Activated T-helper 2 cell treated with anti-CD3 and anti-CD28 coated beads, Interferon-gamma antibody, Interleukin-2, Interleukin-4, amounts not matched to agents 10 μg/mL and 5 μg/mL and 100 μg/mL, durations not matched to agents 14 hours and 24 hours and 36 hours (primary cell): ENCODE measurements around the gene RTP1. TPM values are rescaled to one million over a fixed set of nuclear protein-coding genes. Genes with fewer than 3 reads are reported as not detected.
"Not testable (repeated sequence)": the region's sequence is repeated elsewhere in the genome, so short reads cannot be mapped to it uniquely, and the experiment has no call there.

Experiments used
- DNase-seq: peaks from one replicate; pipeline ENCODE4 v3.0.0; 2021; ENCODE audit warnings: low spot score
- H3K27ac Mint-ChIP-seq: one replicate; pipeline ENCODE4 v1.8.0; 2021; ENCODE audit warnings: mixed read lengths
- H3K27me3 Mint-ChIP-seq: one replicate; pipeline ENCODE4 v1.8.0; 2021; ENCODE audit warnings: low read depth, mixed read lengths
- H3K36me3 Mint-ChIP-seq: one replicate; pipeline ENCODE4 v1.8.0; 2021; ENCODE audit warnings: low read depth, mixed read lengths
- H3K4me1 Mint-ChIP-seq: one replicate; pipeline ENCODE4 v1.8.0; 2021; ENCODE audit warnings: low read depth, mixed read lengths
- H3K4me3 Mint-ChIP-seq: one replicate; pipeline ENCODE4 v1.8.0; 2021; ENCODE audit warnings: low read depth, mild to moderate bottlenecking, moderate library complexity, mixed read lengths
- H3K9me3 Mint-ChIP-seq: one replicate; pipeline ENCODE4 v1.8.0; 2021; ENCODE audit warnings: mixed read lengths
- intact Hi-C: fragments of 100-400 bp; cut with micrococcal nuclease; formaldehyde crosslinking; loops from one replicate; pipeline ENCODE4 v1.15.1; 2023
- total RNA-seq: library from RNA; stranded (reverse); gene quantifications from 2 replicates; pipeline ENCODE4 v1.2.3, GENCODE V29; 2022

Gene RTP1
- total RNA-seq, 1 donor from 2014 or later, result not detected

- no peak overlapping the region for H3K27ac Mint-ChIP-seq
- H3K36me3 Mint-ChIP-seq, result no peaks in the 10 kb centered on the region
- H3K4me1 Mint-ChIP-seq, result peaks cover 2% of the 10 kb centered on the region
- no peaks in the 10 kb centered on the region for H3K9me3 Mint-ChIP-seq
- H3K4me3 Mint-ChIP-seq, result no peak overlapping the region
- intact Hi-C loops, result no loop called here
- H3K27me3 Mint-ChIP-seq, result peaks cover 12% of the 10 kb centered on the region
- DNase-seq, result no peak
These were observed 13.9 kb upstream of the RTP1 start for GRCh38 chr3:187183210-187183862.

GRCh38 chr3:187183903-187184302 is 13.4 kb upstream of the RTP1 start:
- H3K4me1 Mint-ChIP-seq, result peaks cover 2% of the 10 kb centered on the region
- H3K27me3 Mint-ChIP-seq, result peaks cover 14% of the 10 kb centered on the region
- H3K36me3 Mint-ChIP-seq, result no peaks in the 10 kb centered on the region
- no peak overlapping the region for H3K27ac Mint-ChIP-seq
- no peak overlapping the region for H3K4me3 Mint-ChIP-seq
- intact Hi-C loops, result no loop called here
- DNase-seq, result no peak
- no peaks in the 10 kb centered on the region for H3K9me3 Mint-ChIP-seq

- Mint-ChIP-seq H3K4me1 (peaks cover 2% of the 10 kb centered on the region), H3K27ac (no peak overlapping the region), H3K27me3 (peaks cover 23% of the 10 kb centered on the region), H3K9me3 (no peaks in the 10 kb centered on the region), H3K4me3 (no peak overlapping the region), H3K36me3 (no peaks in the 10 kb centered on the region)
- intact Hi-C loops, result no loop called here
- DNase-seq, result no peak
These were observed 11.5 kb upstream of the RTP1 start for GRCh38 chr3:187185759-187186158.

GRCh38 chr3:187186375-187186774 is 10.9 kb upstream of the RTP1 start:
- Mint-ChIP-seq H3K4me1 (peaks cover 2% of the 10 kb centered on the region), H3K27ac (no peak overlapping the region), H3K9me3 (no peaks in the 10 kb centered on the region), H3K36me3 (no peaks in the 10 kb centered on the region), H3K4me3 (no peak overlapping the region), H3K27me3 (peaks cover 28% of the 10 kb centered on the region)
- intact Hi-C loops, result no loop called here
- DNase-seq, result no peak

GRCh38 chr3:187186801-187187421 is 10.4 kb upstream of the RTP1 start:
- Mint-ChIP-seq H3K36me3 (no peaks in the 10 kb centered on the region), H3K9me3 (no peaks in the 10 kb centered on the region), H3K27ac (no peak overlapping the region), H3K4me1 (peaks cover 2% of the 10 kb centered on the region), H3K27me3 (peaks cover 32% of the 10 kb centered on the region), H3K4me3 (no peak overlapping the region)
- intact Hi-C loops, result no loop called here
- DNase-seq, result no peak

GRCh38 chr3:187188931-187189330 is 8.4 kb upstream of the RTP1 start:
- H3K27ac Mint-ChIP-seq, result no peak overlapping the region
- no peaks in the 10 kb centered on the region for H3K36me3 Mint-ChIP-seq
- DNase-seq, result no peak
- no peaks in the 10 kb centered on the region for H3K9me3 Mint-ChIP-seq
- intact Hi-C loops, result no loop called here
- H3K4me3 Mint-ChIP-seq, result no peak overlapping the region
- H3K27me3 Mint-ChIP-seq, result peaks cover 44% of the 10 kb centered on the region
- H3K4me1 Mint-ChIP-seq, result no peaks in the 10 kb centered on the region

GRCh38 chr3:187191271-187191670 is 6.0 kb upstream of the RTP1 start:
- Mint-ChIP-seq H3K9me3 (no peaks in the 10 kb centered on the region), H3K27ac (no peak overlapping the region), H3K27me3 (peaks cover 54% of the 10 kb centered on the region), H3K4me1 (no peaks in the 10 kb centered on the region), H3K36me3 (no peaks in the 10 kb centered on the region), H3K4me3 (no peak overlapping the region)
- intact Hi-C loops, result no loop called here
- DNase-seq, result no peak

- H3K4me1 Mint-ChIP-seq, result no peaks in the 10 kb centered on the region
- H3K27ac Mint-ChIP-seq, result no peak overlapping the region
- H3K4me3 Mint-ChIP-seq, result no peak overlapping the region
- DNase-seq, result no peak
- H3K27me3 Mint-ChIP-seq, result peaks cover 47% of the 10 kb centered on the region
- no peaks in the 10 kb centered on the region for H3K9me3 Mint-ChIP-seq
- no peaks in the 10 kb centered on the region for H3K36me3 Mint-ChIP-seq
- intact Hi-C loops, result no loop called here
These were observed 4.1 kb upstream of the RTP1 start for GRCh38 chr3:187193181-187193580.

- Mint-ChIP-seq H3K36me3 (no peaks in the 10 kb centered on the region), H3K4me1 (no peaks in the 10 kb centered on the region), H3K27ac (no peak overlapping the region), H3K9me3 (no peaks in the 10 kb centered on the region), H3K4me3 (no peak overlapping the region), H3K27me3 (peaks cover 34% of the 10 kb centered on the region)
- intact Hi-C loops, result no loop called here
- no peak for DNase-seq
These were observed 532 bp upstream of the RTP1 start for GRCh38 chr3:187196573-187197334.

- intact Hi-C loops, result no loop called here
- Mint-ChIP-seq H3K27ac (no peak overlapping the region), H3K4me3 (no peak overlapping the region), H3K4me1 (no peaks in the 10 kb centered on the region), H3K36me3 (no peaks in the 10 kb centered on the region), H3K27me3 (peaks cover 38% of the 10 kb centered on the region), H3K9me3 (no peaks in the 10 kb centered on the region)
- DNase-seq, result no peak
These were observed 1.2 kb downstream of the RTP1 start for GRCh38 chr3:187198490-187198889.

GRCh38 chr3:187199463-187200050 is 2.3 kb downstream of the RTP1 start:
- not testable (repeated sequence) for H3K9me3 Mint-ChIP-seq

GRCh38 chr3:187205683-187206082 is 8.4 kb downstream of the RTP1 start:
- H3K27ac Mint-ChIP-seq, result no peak overlapping the region
- peaks cover 48% of the 10 kb centered on the region for H3K27me3 Mint-ChIP-seq
- H3K9me3 Mint-ChIP-seq, result no peaks in the 10 kb centered on the region
- H3K4me3 Mint-ChIP-seq, result no peak overlapping the region
- H3K36me3 Mint-ChIP-seq, result no peaks in the 10 kb centered on the region
- peaks cover 5% of the 10 kb centered on the region for H3K4me1 Mint-ChIP-seq
- no peak for DNase-seq
- intact Hi-C loops, result no loop called here

More at GRCh38 chr3:187199463-187200050, 2.3 kb downstream of the RTP1 start:
- H3K27ac Mint-ChIP-seq, DNase-seq, H3K4me1 Mint-ChIP-seq, H3K4me3 Mint-ChIP-seq, intact Hi-C loops, H3K36me3 Mint-ChIP-seq: not testable (repeated sequence)
- peaks cover 30% of the 10 kb centered on the region for H3K27me3 Mint-ChIP-seq

- Mint-ChIP-seq H3K4me3 (no peak overlapping the region), H3K9me3 (no peaks in the 10 kb centered on the region), H3K36me3 (no peaks in the 10 kb centered on the region), H3K4me1 (peaks cover 5% of the 10 kb centered on the region), H3K27me3 (peaks cover 55% of the 10 kb centered on the region), H3K27ac (no peak overlapping the region)
- intact Hi-C loops, result no loop called here
- DNase-seq, result no peak
These were observed 9.8 kb downstream of the RTP1 start for GRCh38 chr3:187207062-187207461.
